Measurements from ENCODE around the gene TNFRSF13B.

TNFRSF13B gene

GRCh38 chr17:16920628-16921020 lies 51.3 kb downstream of the TNFRSF13B start:
- no peak overlapping the region for H3K9ac ChIP-seq (ENCODE audit: low read depth, low read length)
- TF ChIP-seq EZH2 (IDR thresholded peaks at IDR 0.05; ENCODE audit: borderline replicate concordance, low read depth, low read length, severe bottlenecking) (no peak), CTCF (IDR thresholded peaks at IDR 0.05; ENCODE audit: borderline replicate concordance, extremely low read depth, low read length, poor library complexity, severe bottlenecking) (no peak)
- H4K20me1 ChIP-seq (ENCODE audit: insufficient read depth, low read length) = no peaks in the 10 kb centered on the region
- DNase-seq = no peak
- no peak overlapping the region for H3K4me3 ChIP-seq (ENCODE audit: low read depth in 1 of 2, low read length in 2 of 2)
- H2AFZ ChIP-seq (ENCODE audit: low read depth, low read length) = no peak overlapping the region
- H3K4me1 ChIP-seq (ENCODE audit: insufficient read depth, low read length) = no peaks in the 10 kb centered on the region
- H3K27me3 ChIP-seq (ENCODE audit: insufficient read depth, low read length, poor library complexity) = no peaks in the 10 kb centered on the region
- no peak overlapping the region for H3K27ac ChIP-seq (ENCODE audit: low read length)
- no peak for ATAC-seq (ENCODE audit: insufficient read depth, low read depth)
- H3K79me2 ChIP-seq (ENCODE audit: insufficient read depth, low read length) = no peaks in the 10 kb centered on the region
- H3K9me3 ChIP-seq (ENCODE audit: insufficient read depth, low read length, severe bottlenecking) = no peaks in the 10 kb centered on the region
- no peaks in the 10 kb centered on the region for H3K36me3 ChIP-seq (ENCODE audit: insufficient read depth, low read length)
- H3K4me2 ChIP-seq (ENCODE audit: insufficient read depth, low read length) = no peak overlapping the region

- no peak for ATAC-seq (ENCODE audit: insufficient read depth, low read depth)
- H3K4me1 ChIP-seq (ENCODE audit: insufficient read depth, low read length) = no peaks in the 10 kb centered on the region
- H3K27me3 ChIP-seq (ENCODE audit: insufficient read depth, low read length, poor library complexity) = no peaks in the 10 kb centered on the region
- no peaks in the 10 kb centered on the region for H3K36me3 ChIP-seq (ENCODE audit: insufficient read depth, low read length)
- no peaks in the 10 kb centered on the region for H3K9me3 ChIP-seq (ENCODE audit: insufficient read depth, low read length, severe bottlenecking)
- DNase-seq = no peak
- no peaks in the 10 kb centered on the region for H3K79me2 ChIP-seq (ENCODE audit: insufficient read depth, low read length)
- H3K4me2 ChIP-seq (ENCODE audit: insufficient read depth, low read length) = no peak overlapping the region
- TF ChIP-seq CTCF (IDR thresholded peaks at IDR 0.05; ENCODE audit: borderline replicate concordance, extremely low read depth, low read length, poor library complexity, severe bottlenecking) (peak; percentile 13), EZH2 (IDR thresholded peaks at IDR 0.05; ENCODE audit: borderline replicate concordance, low read depth, low read length, severe bottlenecking) (no peak)
- no peak overlapping the region for H3K4me3 ChIP-seq (ENCODE audit: low read depth in 1 of 2, low read length in 2 of 2)
- H3K27ac ChIP-seq (ENCODE audit: low read length) = no peak overlapping the region
- no peak overlapping the region for H2AFZ ChIP-seq (ENCODE audit: low read depth, low read length)
- H4K20me1 ChIP-seq (ENCODE audit: insufficient read depth, low read length) = no peaks in the 10 kb centered on the region
- H3K9ac ChIP-seq (ENCODE audit: low read depth, low read length) = no peak overlapping the region
Observed at GRCh38 chr17:16919663-16920627, 52.0 kb downstream of the TNFRSF13B start.

- Histone ChIP-seq H3K4me2 (ENCODE audit: insufficient read depth, low read length) (no peak overlapping the region), H3K36me3 (ENCODE audit: insufficient read depth, low read length) (no peaks in the 10 kb centered on the region), H3K9ac (ENCODE audit: low read depth, low read length) (no peak overlapping the region), H3K79me2 (ENCODE audit: insufficient read depth, low read length) (no peaks in the 10 kb centered on the region), H3K4me3 (ENCODE audit: low read depth in 1 of 2, low read length in 2 of 2) (no peak overlapping the region), H3K27ac (ENCODE audit: low read length) (no peak overlapping the region), H2AFZ (ENCODE audit: low read depth, low read length) (no peak overlapping the region), H3K4me1 (ENCODE audit: insufficient read depth, low read length) (no peaks in the 10 kb centered on the region), H4K20me1 (ENCODE audit: insufficient read depth, low read length) (no peaks in the 10 kb centered on the region), H3K27me3 (ENCODE audit: insufficient read depth, low read length, poor library complexity) (no peaks in the 10 kb centered on the region), H3K9me3 (ENCODE audit: insufficient read depth, low read length, severe bottlenecking) (no peaks in the 10 kb centered on the region)
- TF ChIP-seq CTCF (IDR thresholded peaks at IDR 0.05; ENCODE audit: borderline replicate concordance, extremely low read depth, low read length, poor library complexity, severe bottlenecking) = no peak
- TF ChIP-seq EZH2 (IDR thresholded peaks at IDR 0.05; ENCODE audit: borderline replicate concordance, low read depth, low read length, severe bottlenecking) = no peak
- no peak for DNase-seq
- ATAC-seq (ENCODE audit: insufficient read depth, low read depth) = no peak
Observed at GRCh38 chr17:16918443-16918842, 53.5 kb downstream of the TNFRSF13B start.

Measured in DND-41 (cell line).